Measurements from ENCODE around the gene PLXNB3. TPM values are rescaled to one million over a fixed set of nuclear protein-coding genes. Genes with fewer than 3 reads are reported as not detected.

PLXNB3 gene
- total RNA-seq, 2 experiments from 2014 or later = not detected

DNA sequence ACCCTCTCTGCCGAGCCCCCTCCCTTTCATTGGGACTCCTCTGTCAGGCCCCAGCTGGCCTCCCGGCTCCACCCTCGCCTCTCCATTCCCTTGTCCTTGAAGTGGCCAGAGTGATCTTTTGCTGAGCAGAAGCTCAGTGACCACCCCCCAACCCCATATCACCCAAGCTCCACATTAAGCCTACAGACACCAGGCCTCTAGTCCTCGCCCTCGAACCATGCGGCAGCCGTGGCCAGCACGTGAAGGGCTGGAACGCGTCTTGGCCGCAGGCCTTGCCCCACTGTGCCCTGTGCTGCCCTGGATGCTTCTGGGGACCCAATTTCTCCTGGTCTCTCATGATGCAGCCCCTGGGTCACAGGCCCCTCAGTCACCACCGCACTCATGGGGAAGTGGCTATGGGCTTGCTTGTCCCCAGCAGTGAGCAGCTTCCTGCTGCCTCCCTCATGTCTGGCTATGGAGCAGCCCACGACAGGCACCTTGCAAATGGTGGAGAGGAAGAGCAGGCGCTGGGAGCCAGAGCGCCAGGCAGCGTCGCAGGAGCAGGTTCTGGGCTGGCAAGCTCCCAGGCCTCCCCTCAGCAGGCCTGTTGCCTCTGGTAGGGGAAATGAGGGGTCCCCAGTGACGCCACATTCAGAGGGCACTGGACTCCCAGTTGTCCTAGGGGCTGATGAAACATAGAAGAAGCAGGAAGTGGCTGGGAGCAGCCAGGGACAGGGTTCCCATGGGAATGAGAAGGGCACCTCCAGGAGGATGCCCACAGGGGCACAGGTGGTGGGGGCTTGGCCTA is 16.0 kb downstream of the PLXNB3 start:
- intact Hi-C loops (cut with micrococcal nuclease; ENCODE audit: unreplicated experiment) = no loop called here
- CTCF ChIA-PET (ENCODE audit: unreplicated experiment) = no interaction called here

DNA sequence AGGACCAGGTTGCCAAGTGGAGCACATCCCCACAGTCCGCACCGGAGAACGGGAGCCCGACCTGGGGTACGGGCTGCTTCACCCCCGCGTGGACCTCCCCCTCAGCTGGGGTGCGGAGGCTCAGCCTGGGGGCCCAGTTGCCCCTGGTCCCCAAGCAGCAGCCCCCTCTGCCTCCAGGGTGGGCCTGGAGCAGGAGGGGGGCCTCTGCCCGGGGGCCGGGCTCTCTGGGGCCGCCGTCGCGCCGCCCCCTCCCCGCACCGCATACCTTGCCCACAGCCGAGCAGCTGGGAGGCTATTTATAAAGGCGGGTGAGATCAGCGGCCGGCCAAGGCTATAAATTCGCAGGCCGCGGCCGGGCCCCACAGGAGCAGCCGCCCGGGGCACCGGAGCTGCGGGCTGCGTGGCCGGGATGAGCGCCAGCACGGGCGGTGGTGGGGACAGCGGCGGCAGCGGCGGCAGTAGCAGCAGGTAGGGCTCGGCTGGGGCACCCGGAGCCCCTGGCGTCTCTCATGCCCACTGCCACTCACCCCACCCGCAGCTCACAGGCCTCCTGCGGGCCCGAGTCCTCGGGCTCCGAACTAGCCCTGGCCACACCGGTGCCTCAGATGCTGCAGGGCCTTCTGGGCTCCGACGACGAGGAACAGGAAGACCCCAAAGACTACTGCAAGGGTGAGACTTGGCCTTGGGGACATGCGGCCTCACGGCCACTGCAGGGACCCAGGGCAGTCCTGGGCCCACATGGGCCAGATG is 16.8 kb downstream of the PLXNB3 start, which contains the start of gene SRPK3:
Gene SRPK3 (plus strand): TSS at position 364 of the 750 bp plus-strand sequence. CDS start 46 bp downstream, at position 410.
- intact Hi-C loops (cut with micrococcal nuclease; ENCODE audit: unreplicated experiment) = no loop called here
- H4K20me1 ChIP-seq (ENCODE audit: insufficient read depth, low read length) = no peaks in the 10 kb centered on the region
- H3K27ac ChIP-seq (ENCODE audit: low read depth, low read length, poor library complexity, severe bottlenecking) = no peak within 1 kb of the TSS
- H3K9me3 ChIP-seq (ENCODE audit: low read length) = no peaks in the 10 kb centered on the region
- no peaks in the 10 kb centered on the region for H3K9me2 ChIP-seq (ENCODE audit: insufficient read depth, low read length)
- ChIA-PET CTCF (ENCODE audit: unreplicated experiment) (no interaction called here), POLR2A (interaction anchor here (0.8 kb wide), 1 partner anchor 114 kb away, joined by 3 read pairs; no protein-coding TSS in a partner anchor)
- no peaks in the 10 kb centered on the region for H3K79me2 ChIP-seq (ENCODE audit: insufficient read depth, low read depth, low read length)
- H3K4me2 ChIP-seq (ENCODE audit: low read length) = no peak within 1 kb of the TSS
- no peak for TF ChIP-seq EZH2phosphoT487 (IDR thresholded peaks at IDR 0.05; ENCODE audit: borderline replicate concordance, low read depth, low read length)
- no peak for TF ChIP-seq CTCF (conservative IDR thresholded peaks at IDR 0.05; ENCODE audit: low read length)
- BruUV-seq (replicated peaks) = no TSS peak
- no peaks in the 10 kb centered on the region; the same call in 1 of the 2 replicates for H3K36me3 ChIP-seq (ENCODE audit: insufficient read depth, low read length)
- H3K4me1 ChIP-seq (ENCODE audit: insufficient read depth, low read length, poor library complexity, severe bottlenecking) = peaks cover 3% of the 10 kb centered on the region
- no peak for DNase-seq (ENCODE audit: low spot score)
- H2AFZ ChIP-seq (ENCODE audit: low read length) = no peak within 1 kb of the TSS
- H3K4me3 ChIP-seq (ENCODE audit: low read depth, low read length, poor library complexity, severe bottlenecking) = no peak within 1 kb of the TSS

More for the DNA sequence above, 16.0 kb downstream of the PLXNB3 start:
- no peak overlapping the region for H3K4me2 ChIP-seq (ENCODE audit: low read length)
- no peaks in the 10 kb centered on the region for H3K9me2 ChIP-seq (ENCODE audit: insufficient read depth, low read length)
- no peak overlapping the region for H3K27ac ChIP-seq (ENCODE audit: low read depth, low read length, poor library complexity, severe bottlenecking)
- no peak for DNase-seq (ENCODE audit: low spot score)
- H3K4me1 ChIP-seq (ENCODE audit: insufficient read depth, low read length, poor library complexity, severe bottlenecking) = peaks cover 3% of the 10 kb centered on the region
- POLR2A ChIA-PET = interaction anchor here (0.8 kb wide), 1 partner anchor 114 kb away, joined by 3 read pairs; no protein-coding TSS in a partner anchor
- no peaks in the 10 kb centered on the region for H4K20me1 ChIP-seq (ENCODE audit: insufficient read depth, low read length)
- no peak overlapping the region for H3K4me3 ChIP-seq (ENCODE audit: low read depth, low read length, poor library complexity, severe bottlenecking)
- BruUV-seq (replicated peaks) = no TSS peak
- no peaks in the 10 kb centered on the region for H3K36me3 ChIP-seq (ENCODE audit: insufficient read depth, low read length)
- H3K79me2 ChIP-seq (ENCODE audit: insufficient read depth, low read depth, low read length) = no peaks in the 10 kb centered on the region
- no peak overlapping the region for H2AFZ ChIP-seq (ENCODE audit: low read length)
- no peaks in the 10 kb centered on the region for H3K9me3 ChIP-seq (ENCODE audit: low read length)
- TF ChIP-seq EZH2phosphoT487 (IDR thresholded peaks at IDR 0.05; ENCODE audit: borderline replicate concordance, low read depth, low read length) = no peak
- no peak for TF ChIP-seq CTCF (conservative IDR thresholded peaks at IDR 0.05; ENCODE audit: low read length)

All from OCI-LY7 (cell line).